ENCODE measurements around the gene MYO5A. TPM values are rescaled to one million over a fixed set of nuclear protein-coding genes. Genes with fewer than 3 reads are reported as not detected.

MYO5A gene
- total RNA-seq, 4 donors from 2014 or later, result 10.3 to 26.0 (median 22.7) TPM

DNA sequence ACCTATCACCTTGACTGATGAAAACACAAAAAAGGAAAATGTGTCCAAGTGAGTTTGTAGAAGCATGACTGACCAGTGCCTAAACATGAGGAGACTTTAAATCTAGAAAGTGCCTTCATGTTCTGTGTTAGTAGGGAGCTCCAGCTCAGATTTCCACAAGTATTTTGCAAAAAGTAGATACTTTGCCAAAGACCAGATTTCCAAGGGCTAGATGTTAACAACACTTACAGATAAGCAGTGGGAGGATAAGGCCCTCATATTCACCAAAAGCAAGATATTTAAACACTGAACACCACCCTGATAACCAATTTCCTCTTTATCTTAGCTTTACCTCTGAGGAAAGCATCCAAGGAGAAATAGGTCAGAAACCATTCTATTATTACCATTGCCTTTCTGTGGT, 91.0 kb downstream of the MYO5A start:
- H3K4me1 ChIP-seq, result peaks cover 0 to 4% of the 10 kb centered on the region in 2 donors
- TF ChIP-seq, protein P1, sequence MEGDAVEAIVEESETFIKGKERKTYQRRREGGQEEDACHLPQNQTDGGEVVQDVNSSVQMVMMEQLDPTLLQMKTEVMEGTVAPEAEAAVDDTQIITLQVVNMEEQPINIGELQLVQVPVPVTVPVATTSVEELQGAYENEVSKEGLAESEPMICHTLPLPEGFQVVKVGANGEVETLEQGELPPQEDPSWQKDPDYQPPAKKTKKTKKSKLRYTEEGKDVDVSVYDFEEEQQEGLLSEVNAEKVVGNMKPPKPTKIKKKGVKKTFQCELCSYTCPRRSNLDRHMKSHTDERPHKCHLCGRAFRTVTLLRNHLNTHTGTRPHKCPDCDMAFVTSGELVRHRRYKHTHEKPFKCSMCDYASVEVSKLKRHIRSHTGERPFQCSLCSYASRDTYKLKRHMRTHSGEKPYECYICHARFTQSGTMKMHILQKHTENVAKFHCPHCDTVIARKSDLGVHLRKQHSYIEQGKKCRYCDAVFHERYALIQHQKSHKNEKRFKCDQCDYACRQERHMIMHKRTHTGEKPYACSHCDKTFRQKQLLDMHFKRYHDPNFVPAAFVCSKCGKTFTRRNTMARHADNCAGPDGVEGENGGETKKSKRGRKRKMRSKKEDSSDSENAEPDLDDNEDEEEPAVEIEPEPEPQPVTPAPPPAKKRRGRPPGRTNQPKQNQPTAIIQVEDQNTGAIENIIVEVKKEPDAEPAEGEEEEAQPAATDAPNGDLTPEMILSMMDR (IDR thresholded peaks at IDR 0.05), result no peak
- no peak for TF ChIP-seq POLR2A (IDR thresholded peaks at IDR 0.05)
- H3K27ac ChIP-seq, result no peak overlapping the region
- H3K36me3 ChIP-seq, result no peaks in the 10 kb centered on the region
- DNase-seq, result no peak
- no peak overlapping the region for H3K4me3 ChIP-seq
- intact Hi-C loops (cut with DNase I; ENCODE audit: low total_unique reads), result no loop called here
- no peaks in the 10 kb centered on the region for H3K9me3 ChIP-seq
- H3K27me3 ChIP-seq, result no peaks in the 10 kb centered on the region

DNA sequence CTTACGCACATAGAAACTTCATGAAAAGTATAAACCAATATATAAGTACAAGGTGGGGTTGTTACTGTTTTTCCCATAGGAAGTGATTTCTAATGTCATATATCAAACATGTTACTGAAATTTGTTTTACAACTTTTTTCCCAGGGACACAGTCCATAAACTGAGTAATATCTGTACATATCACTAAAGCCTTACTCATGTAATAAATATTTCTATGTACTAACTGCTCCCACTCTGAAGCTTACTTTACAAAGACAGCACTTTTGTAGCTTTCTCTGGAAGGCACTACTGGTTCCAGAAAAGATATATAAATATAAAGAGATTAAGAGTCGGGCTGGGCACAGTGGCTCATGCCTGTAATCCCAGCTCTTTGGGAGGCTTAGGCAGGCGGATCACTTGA, 91.7 kb downstream of the MYO5A start:
- Histone ChIP-seq H3K4me3 (no peak overlapping the region), H3K27me3 (no peaks in the 10 kb centered on the region), H3K4me1 (peaks cover 0 to 4% of the 10 kb centered on the region in 2 donors), H3K27ac (no peak overlapping the region), H3K36me3 (no peaks in the 10 kb centered on the region), H3K9me3 (no peaks in the 10 kb centered on the region)
- no peak for DNase-seq
- no peak for TF ChIP-seq POLR2A (IDR thresholded peaks at IDR 0.05)
- TF ChIP-seq, protein P1 (IDR thresholded peaks at IDR 0.05), result no peak
- intact Hi-C loops (cut with DNase I; ENCODE audit: low total_unique reads), result no loop called here

DNA sequence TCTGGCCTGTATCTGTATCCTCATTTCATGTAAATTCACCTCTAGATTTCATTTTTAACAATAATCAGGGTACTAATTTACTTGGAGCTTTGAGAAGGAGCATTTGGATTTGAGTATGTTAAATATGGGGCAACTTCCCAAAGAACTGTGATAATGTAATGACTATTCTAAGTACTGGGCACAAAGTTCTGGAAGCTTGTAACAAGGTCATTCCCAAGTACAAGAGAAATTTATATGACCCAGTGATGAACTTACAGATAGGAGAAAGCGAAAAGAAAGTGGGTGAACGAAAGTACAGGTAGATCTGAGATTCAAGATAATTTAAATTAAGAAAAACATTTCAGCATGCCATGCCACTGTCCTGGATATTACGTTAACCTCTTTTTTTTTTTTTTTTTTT, 93.8 kb downstream of the MYO5A start:
- intact Hi-C loops (cut with DNase I; ENCODE audit: low total_unique reads), result no loop called here
- peaks cover 0 to 4% of the 10 kb centered on the region in 2 donors for H3K4me1 ChIP-seq
- no peaks in the 10 kb centered on the region for H3K27me3 ChIP-seq
- no peaks in the 10 kb centered on the region for H3K9me3 ChIP-seq
- TF ChIP-seq, protein P1 (IDR thresholded peaks at IDR 0.05), result no peak
- TF ChIP-seq POLR2A (IDR thresholded peaks at IDR 0.05), result no peak
- H3K27ac ChIP-seq, result no peak overlapping the region
- no peak overlapping the region for H3K4me3 ChIP-seq
- DNase-seq, result no peak
- no peaks in the 10 kb centered on the region for H3K36me3 ChIP-seq

DNA sequence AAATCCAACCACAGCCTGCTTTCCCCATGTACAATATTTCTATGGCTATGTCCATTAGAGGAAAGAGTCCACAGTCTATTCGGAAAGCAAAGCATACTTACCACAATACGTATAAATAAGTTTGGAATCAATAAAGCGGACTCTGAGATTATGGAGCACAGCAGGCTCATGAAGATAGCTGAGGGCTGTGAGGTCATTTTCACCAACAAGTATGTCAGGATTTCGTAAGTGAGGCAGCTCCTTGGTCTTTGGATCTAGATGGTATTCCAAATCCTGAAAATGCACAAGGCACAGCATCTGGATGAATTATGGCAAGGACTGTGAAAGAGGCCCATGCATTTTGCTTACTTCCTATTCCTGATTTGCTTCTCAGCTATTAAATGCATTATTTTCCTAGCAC, 100.4 kb downstream of the MYO5A start:
- Histone ChIP-seq H3K4me3 (no peak overlapping the region), H3K27ac (peak overlapping the region; percentile 33), H3K36me3 (no peaks in the 10 kb centered on the region), H3K27me3 (no peaks in the 10 kb centered on the region), H3K9me3 (no peaks in the 10 kb centered on the region), H3K4me1 (no peaks in the 10 kb centered on the region)
- TF ChIP-seq POLR2A (IDR thresholded peaks at IDR 0.05), result no peak
- TF ChIP-seq, protein P1 (IDR thresholded peaks at IDR 0.05), result no peak
- intact Hi-C loops (cut with DNase I; ENCODE audit: low total_unique reads), result no loop called here
- DNase-seq, result no peak

DNA sequence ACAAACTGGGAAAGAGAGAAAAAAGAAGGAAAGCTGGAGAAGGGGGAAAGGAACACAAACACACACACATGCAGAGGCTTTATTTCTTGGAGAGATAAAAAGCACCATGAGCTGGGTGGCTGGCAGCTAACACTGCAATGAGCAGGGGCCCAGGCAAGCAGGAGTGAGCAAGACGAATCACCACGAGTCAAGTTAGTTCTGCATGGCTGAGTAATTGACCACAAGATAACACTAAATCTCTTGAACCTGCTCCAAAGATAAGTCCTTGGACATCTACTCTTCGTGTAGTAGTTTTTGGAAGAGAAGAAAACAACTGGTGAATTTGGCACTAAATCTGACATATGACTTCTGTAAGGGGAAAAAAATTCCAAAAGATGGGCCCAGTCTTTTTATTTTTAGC, 100.9 kb downstream of the MYO5A start:
- intact Hi-C loops (cut with DNase I; ENCODE audit: low total_unique reads), result no loop called here
- TF ChIP-seq, protein P1 (IDR thresholded peaks at IDR 0.05), result no peak
- TF ChIP-seq POLR2A (IDR thresholded peaks at IDR 0.05), result no peak
- no peaks in the 10 kb centered on the region for H3K27me3 ChIP-seq
- no peaks in the 10 kb centered on the region for H3K9me3 ChIP-seq
- peak in 1 of 2 donors; percentile 34 for DNase-seq
- peak overlapping the region; percentile 13 to 33 for H3K27ac ChIP-seq
- no peaks in the 10 kb centered on the region for H3K36me3 ChIP-seq
- no peak overlapping the region for H3K4me3 ChIP-seq
- H3K4me1 ChIP-seq, result no peaks in the 10 kb centered on the region
